Measurements from ENCODE around the gene RPS6KB2.

DNA sequence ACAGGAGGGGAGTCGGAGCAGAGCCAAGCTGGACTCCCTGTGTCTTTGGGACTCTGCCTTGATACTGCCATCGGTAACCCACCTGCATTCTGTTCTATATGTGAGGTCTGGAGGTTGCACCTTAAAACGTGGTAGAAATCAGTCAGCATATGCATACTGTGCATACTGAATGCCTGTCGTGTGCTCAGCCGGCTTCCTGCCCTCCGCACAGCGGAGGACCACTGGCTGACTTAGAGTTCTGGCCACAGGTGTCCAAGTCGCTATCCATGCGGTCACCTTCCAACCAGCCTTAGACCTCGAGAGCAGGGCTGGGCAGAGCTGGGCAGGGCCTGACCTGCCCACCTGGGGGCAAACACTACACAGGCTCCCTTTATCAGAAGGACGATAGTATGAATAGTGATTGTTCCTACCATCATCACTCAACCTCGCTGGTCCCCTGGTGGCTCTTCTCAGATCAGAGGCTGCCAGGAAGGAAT, 20.6 kb upstream of the RPS6KB2 start:
- TF ChIP-seq POLR2A (IDR thresholded peaks at IDR 0.05; ENCODE audit: low read depth, low read length) = no peak
- TF ChIP-seq, protein P1, sequence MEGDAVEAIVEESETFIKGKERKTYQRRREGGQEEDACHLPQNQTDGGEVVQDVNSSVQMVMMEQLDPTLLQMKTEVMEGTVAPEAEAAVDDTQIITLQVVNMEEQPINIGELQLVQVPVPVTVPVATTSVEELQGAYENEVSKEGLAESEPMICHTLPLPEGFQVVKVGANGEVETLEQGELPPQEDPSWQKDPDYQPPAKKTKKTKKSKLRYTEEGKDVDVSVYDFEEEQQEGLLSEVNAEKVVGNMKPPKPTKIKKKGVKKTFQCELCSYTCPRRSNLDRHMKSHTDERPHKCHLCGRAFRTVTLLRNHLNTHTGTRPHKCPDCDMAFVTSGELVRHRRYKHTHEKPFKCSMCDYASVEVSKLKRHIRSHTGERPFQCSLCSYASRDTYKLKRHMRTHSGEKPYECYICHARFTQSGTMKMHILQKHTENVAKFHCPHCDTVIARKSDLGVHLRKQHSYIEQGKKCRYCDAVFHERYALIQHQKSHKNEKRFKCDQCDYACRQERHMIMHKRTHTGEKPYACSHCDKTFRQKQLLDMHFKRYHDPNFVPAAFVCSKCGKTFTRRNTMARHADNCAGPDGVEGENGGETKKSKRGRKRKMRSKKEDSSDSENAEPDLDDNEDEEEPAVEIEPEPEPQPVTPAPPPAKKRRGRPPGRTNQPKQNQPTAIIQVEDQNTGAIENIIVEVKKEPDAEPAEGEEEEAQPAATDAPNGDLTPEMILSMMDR (conservative IDR thresholded peaks at IDR 0.05; ENCODE audit: low read depth, low read length) = no peak
- no peak for TF ChIP-seq MXI1 (IDR thresholded peaks at IDR 0.05; ENCODE audit: borderline replicate concordance, low read depth, low read length)
